Testis (tissue), 3 donors: ENCODE results near the gene TBL1X. TPM values are rescaled to one million over a fixed set of nuclear protein-coding genes. Genes with fewer than 3 reads are reported as not detected.

Experiments
- DNase-seq: peaks from one replicate; pipeline ENCODE4 v3.0.0-alpha.2; 2019
- H3K27ac ChIP-seq, 2 donors: fragments of 200-600 bp; sonication (generic); one replicate each; pipeline ENCODE4 v1.5.1; 2019
- H3K27me3 ChIP-seq: fragments of 200-600 bp; sonication (generic); one replicate; pipeline ENCODE4 v1.5.1; 2019
- H3K36me3 ChIP-seq: fragments of 200-600 bp; sonication (generic); one replicate; pipeline ENCODE4 v1.5.1; 2017; ENCODE audit warnings: low read depth; ENCODE audit errors: missing control alignments
- H3K4me1 ChIP-seq: fragments of 200-600 bp; sonication (generic); one replicate; pipeline ENCODE4 v1.5.1; 2019
- H3K4me3 ChIP-seq, 2 donors: fragments of 200-600 bp; sonication (generic); one replicate each; pipeline ENCODE4 v1.5.1; 2017 to 2019
- H3K9me3 ChIP-seq: fragments of 200-600 bp; sonication (generic); one replicate; pipeline ENCODE4 v1.5.1; 2017
- POLR2A ChIP-seq: fragments of 450-650 bp; IDR thresholded peaks from one replicate; pipeline ENCODE4 v1.6.1; 2017; ENCODE audit warnings: antibody characterized with exemption, mild to moderate bottlenecking, moderate library complexity
- WGBS, 2 donors: methylation state at CpG; one replicate each; pipeline ENCODE4 v1.1.5; 2018; 5-methylcytosine and 5-hydroxymethylcytosine counted together
- intact Hi-C: fragments of 100-400 bp; cut with DNase I; formaldehyde crosslinking; loops from one replicate; pipeline ENCODE4 v1.15.1; 2023; ENCODE audit warnings: low total_unique reads
- polyA plus RNA-seq: library from polyadenylated mRNA; stranded (reverse); fragments of 350-450 nt; fragmentation: Illumina TruSeq; extraction: RNeasy Lipid Tissue Mini Kit (QIAGEN cat#74804); gene quantifications from one replicate; pipeline ENCODE4 v1.2.3, GENCODE V29; 2014; ENCODE audit warnings: low read depth, low replicate concordance; ENCODE audit not compliant: insufficient read depth
- total RNA-seq, 2 donors: library from RNA; depleted of rRNA; stranded (reverse); fragments of >200 nt; gene quantifications; one replicate each; pipeline ENCODE4 v1.2.3, GENCODE V29; 2016
- TF ChIP-seq, protein P1 (sequence below), 3 experiments: fragments of 450-650 bp in 2 of 3; fragments of 200-600 bp in 1 of 3; sonication (generic) in 1 of 3; IDR thresholded peaks; one replicate each; pipeline ENCODE4 v1.5.1; 2016 to 2019; ENCODE audit warnings: antibody characterized with exemption in 3 of 3, mild to moderate bottlenecking in 2 of 3, moderate library complexity in 1 of 3

TBL1X gene
- total and polyA plus RNA-seq, 3 donors from 2014 or later: 24.0 to 69.2 (median 48.1) TPM

- Histone ChIP-seq H3K4me3 (no peak overlapping the region), H3K27me3 (no peaks in the 10 kb centered on the region), H3K36me3 (no peaks in the 10 kb centered on the region), H3K9me3 (no peaks in the 10 kb centered on the region), H3K27ac (no peak overlapping the region), H3K4me1 (no peaks in the 10 kb centered on the region)
- WGBS, 2 donors: 93 to 96% methylated on average over 5 to 9 of the region's 9 CpGs
- DNase-seq: no peak
- intact Hi-C loops: no loop called here
- TF ChIP-seq POLR2A: no peak
- TF ChIP-seq, protein P1, sequence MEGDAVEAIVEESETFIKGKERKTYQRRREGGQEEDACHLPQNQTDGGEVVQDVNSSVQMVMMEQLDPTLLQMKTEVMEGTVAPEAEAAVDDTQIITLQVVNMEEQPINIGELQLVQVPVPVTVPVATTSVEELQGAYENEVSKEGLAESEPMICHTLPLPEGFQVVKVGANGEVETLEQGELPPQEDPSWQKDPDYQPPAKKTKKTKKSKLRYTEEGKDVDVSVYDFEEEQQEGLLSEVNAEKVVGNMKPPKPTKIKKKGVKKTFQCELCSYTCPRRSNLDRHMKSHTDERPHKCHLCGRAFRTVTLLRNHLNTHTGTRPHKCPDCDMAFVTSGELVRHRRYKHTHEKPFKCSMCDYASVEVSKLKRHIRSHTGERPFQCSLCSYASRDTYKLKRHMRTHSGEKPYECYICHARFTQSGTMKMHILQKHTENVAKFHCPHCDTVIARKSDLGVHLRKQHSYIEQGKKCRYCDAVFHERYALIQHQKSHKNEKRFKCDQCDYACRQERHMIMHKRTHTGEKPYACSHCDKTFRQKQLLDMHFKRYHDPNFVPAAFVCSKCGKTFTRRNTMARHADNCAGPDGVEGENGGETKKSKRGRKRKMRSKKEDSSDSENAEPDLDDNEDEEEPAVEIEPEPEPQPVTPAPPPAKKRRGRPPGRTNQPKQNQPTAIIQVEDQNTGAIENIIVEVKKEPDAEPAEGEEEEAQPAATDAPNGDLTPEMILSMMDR (IDR thresholded peaks at IDR 0.05): no peak
Measured at GRCh38 chrX:9593756-9594155, 128.9 kb downstream of the TBL1X start.

GRCh38 chrX:9595174-9595573 is 130.3 kb downstream of the TBL1X start:
- no peak for DNase-seq
- TF ChIP-seq, protein P1 (IDR thresholded peaks at IDR 0.05): no peak
- TF ChIP-seq POLR2A: no peak

DNA sequence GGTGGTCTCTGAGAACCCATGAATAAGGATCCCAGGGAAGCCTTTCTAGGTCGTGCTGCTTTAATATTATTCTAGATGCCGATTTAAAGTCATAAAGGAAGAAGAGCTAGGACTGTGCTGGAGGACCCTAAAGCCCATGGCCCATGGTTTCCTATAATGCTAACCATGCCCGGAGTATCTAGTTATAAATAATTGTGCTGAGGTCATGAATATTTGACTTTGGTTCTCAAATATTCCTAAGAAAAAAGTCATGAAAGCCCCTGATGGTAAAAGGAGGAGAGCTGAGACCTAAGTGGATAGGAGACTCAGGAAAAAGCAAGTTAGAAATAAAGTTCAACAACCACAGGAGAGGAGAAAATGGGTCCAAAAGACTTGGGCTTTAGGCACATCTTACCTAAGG is 132.0 kb downstream of the TBL1X start:
- Histone ChIP-seq H3K27me3 (no peaks in the 10 kb centered on the region), H3K27ac (no peak overlapping the region), H3K9me3 (no peaks in the 10 kb centered on the region), H3K4me1 (no peaks in the 10 kb centered on the region), H3K36me3 (no peaks in the 10 kb centered on the region), H3K4me3 (no peak overlapping the region)
- WGBS, 2 donors: 96 to 100% methylated on average over 3 of the region's 3 CpGs
- no peak for DNase-seq
- intact Hi-C loops: no loop called here
- TF ChIP-seq, protein P1 (IDR thresholded peaks at IDR 0.05): no peak
- TF ChIP-seq POLR2A: no peak

More at GRCh38 chrX:9595174-9595573, 130.3 kb downstream of the TBL1X start:
- no peaks in the 10 kb centered on the region for H3K4me1 ChIP-seq
- WGBS, 2 donors: 83 to 85% methylated on average over 4 to 5 of the region's 5 CpGs
- H3K27ac ChIP-seq: no peak overlapping the region
- no peaks in the 10 kb centered on the region for H3K36me3 ChIP-seq
- intact Hi-C loops: no loop called here
- H3K9me3 ChIP-seq: no peaks in the 10 kb centered on the region
- H3K27me3 ChIP-seq: no peaks in the 10 kb centered on the region
- H3K4me3 ChIP-seq: no peak overlapping the region

DNA sequence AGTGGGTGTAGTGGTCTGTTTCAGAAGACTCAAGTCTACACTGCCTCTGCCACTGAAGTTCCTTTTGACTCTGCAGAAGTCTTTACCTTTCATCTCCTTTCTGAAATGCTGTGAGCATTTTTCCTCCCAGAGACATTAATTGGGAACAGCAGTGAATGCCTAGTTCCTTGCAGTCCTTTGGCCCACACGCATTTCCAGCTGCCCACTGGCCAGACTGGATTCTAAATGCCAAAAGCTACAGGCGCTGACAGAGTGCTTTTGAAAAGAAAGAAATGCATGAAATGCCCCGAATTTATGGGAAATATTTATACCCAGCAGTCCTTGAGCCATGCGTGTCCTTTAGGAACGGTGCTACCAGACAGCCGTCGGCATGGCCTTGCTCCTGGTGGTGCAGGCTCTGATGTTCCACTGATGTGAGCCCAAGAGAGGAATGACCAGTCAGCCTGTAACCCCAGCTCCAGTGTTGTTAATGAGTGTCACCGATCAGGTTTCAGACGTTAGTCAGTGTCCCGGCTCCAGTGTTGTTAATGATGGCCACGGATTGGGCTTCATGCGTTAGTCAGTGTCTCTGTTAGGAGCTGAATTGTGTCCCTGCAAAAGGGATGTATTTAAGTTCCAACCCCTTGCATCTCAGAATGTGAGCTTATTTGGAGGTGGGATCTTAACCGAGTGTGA is 132.6 kb downstream of the TBL1X start:
- H3K36me3 ChIP-seq: no peaks in the 10 kb centered on the region
- TF ChIP-seq POLR2A: no peak
- TF ChIP-seq, protein P1 (IDR thresholded peaks at IDR 0.05): no peak
- intact Hi-C loops: no loop called here
- 94 to 95% methylated on average over 13 of the region's 13 CpGs for WGBS, 2 donors
- H3K27me3 ChIP-seq: no peaks in the 10 kb centered on the region
- H3K4me3 ChIP-seq: no peak overlapping the region
- no peak overlapping the region for H3K27ac ChIP-seq
- no peak for DNase-seq
- no peaks in the 10 kb centered on the region for H3K9me3 ChIP-seq
- no peaks in the 10 kb centered on the region for H3K4me1 ChIP-seq

DNA sequence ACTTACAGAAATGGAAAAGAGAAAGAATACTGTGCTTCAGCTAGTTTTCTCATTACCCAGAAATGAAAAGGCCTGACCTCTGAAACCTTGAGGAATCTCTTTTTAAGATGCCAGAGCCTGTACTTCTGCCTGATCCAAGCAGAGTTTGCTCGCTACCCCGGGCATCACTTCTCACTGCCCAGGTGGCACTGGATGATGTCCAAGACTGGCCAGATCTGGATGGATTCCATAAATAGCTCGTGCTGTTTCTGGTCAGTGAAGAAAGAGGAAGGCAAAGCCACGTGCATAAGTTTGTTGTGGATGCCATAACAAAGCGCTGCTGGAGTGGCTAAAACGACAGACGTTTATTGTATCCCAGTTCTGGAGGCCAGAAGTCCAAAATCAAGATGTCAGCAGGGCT is 133.5 kb downstream of the TBL1X start:
- no peak for DNase-seq
- no peaks in the 10 kb centered on the region for H3K4me1 ChIP-seq
- intact Hi-C loops: no loop called here
- no peak overlapping the region for H3K27ac ChIP-seq
- 76 to 93% methylated on average over 6 to 7 of the region's 7 CpGs for WGBS, 2 donors
- no peaks in the 10 kb centered on the region for H3K27me3 ChIP-seq
- TF ChIP-seq, protein P1 (IDR thresholded peaks at IDR 0.05): no peak
- TF ChIP-seq POLR2A: no peak
- no peaks in the 10 kb centered on the region for H3K9me3 ChIP-seq
- no peaks in the 10 kb centered on the region for H3K36me3 ChIP-seq
- H3K4me3 ChIP-seq: no peak overlapping the region
